Measurements from ENCODE around the gene C16orf89. TPM values are rescaled to one million over a fixed set of nuclear protein-coding genes. Genes with fewer than 3 reads are reported as not detected.

The C16orf89 gene
- total RNA-seq, 1 experiment from 2014 or later, result 1.8 TPM

DNA sequence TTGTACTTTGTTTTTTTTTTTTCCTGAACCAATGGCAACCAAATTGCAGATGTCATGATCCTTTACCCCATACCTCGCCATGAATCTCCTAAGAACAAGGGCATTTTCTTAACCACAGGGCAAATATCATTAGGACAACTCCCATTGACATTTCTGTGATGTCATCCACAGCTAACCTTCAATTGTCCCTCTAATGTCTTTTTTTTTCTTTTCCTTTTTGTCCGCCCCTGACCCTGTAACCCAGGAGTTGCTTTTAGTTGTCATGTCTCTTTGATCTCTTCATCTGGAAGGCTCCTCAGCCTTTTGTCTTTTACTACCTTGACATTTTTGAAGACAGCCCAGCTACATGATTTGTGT, 31.6 kb downstream of the C16orf89 start:
- Mint-ChIP-seq H3K27me3 (ENCODE audit: low read depth) (no peaks in the 10 kb centered on the region), H3K27ac (peak overlapping the region; percentile 24), H3K4me3 (peak overlapping the region; percentile 72), H3K4me1 (peaks cover 30% of the 10 kb centered on the region), H3K9me3 (no peaks in the 10 kb centered on the region), H3K36me3 (no peaks in the 10 kb centered on the region)
- no peak for DNase-seq (ENCODE audit: low spot score)
- no peak for ATAC-seq
- POLR2A ChIA-PET, result interaction anchor here (0.7 to 0.8 kb wide), 2 partner anchors 9 to 408 kb away, joined by 3 read pairs; no protein-coding TSS in a partner anchor
- TF ChIP-seq ZNF396 (CRISPR knock-in tag; IDR thresholded peaks at IDR 0.05; ENCODE audit: borderline replicate concordance) (no peak), ZNF232 (CRISPR knock-in tag; IDR thresholded peaks at IDR 0.05) (no peak), EMX1 (CRISPR knock-in tag; IDR thresholded peaks at IDR 0.05) (no peak), IRF2 (CRISPR knock-in tag; IDR thresholded peaks at IDR 0.05; ENCODE audit: borderline replicate concordance, low read depth) (no peak), ZNF263 (CRISPR knock-in tag; IDR thresholded peaks at IDR 0.05; ENCODE audit: low read depth) (no peak), NFATC4 (CRISPR knock-in tag; IDR thresholded peaks at IDR 0.05) (no peak), ZNF671 (CRISPR knock-in tag; IDR thresholded peaks at IDR 0.05) (no peak), NR2C2 (CRISPR knock-in tag; IDR thresholded peaks at IDR 0.05) (no peak), OVOL2 (CRISPR knock-in tag; IDR thresholded peaks at IDR 0.05; ENCODE audit: borderline replicate concordance) (no peak), ETV6 (CRISPR knock-in tag; IDR thresholded peaks at IDR 0.05) (no peak), PRRX2 (CRISPR knock-in tag; IDR thresholded peaks at IDR 0.05) (no peak), GABPB1 (CRISPR knock-in tag; IDR thresholded peaks at IDR 0.05) (no peak), ZNF121 (CRISPR knock-in tag; IDR thresholded peaks at IDR 0.05) (no peak), TCF7 (CRISPR knock-in tag; IDR thresholded peaks at IDR 0.05; ENCODE audit: low read depth) (no peak), CREB1 (CRISPR knock-in tag; IDR thresholded peaks at IDR 0.05) (no peak), ESRRA (CRISPR knock-in tag; IDR thresholded peaks at IDR 0.05; ENCODE audit: borderline replicate concordance) (no peak)
- TF ChIP-seq, protein P1, sequence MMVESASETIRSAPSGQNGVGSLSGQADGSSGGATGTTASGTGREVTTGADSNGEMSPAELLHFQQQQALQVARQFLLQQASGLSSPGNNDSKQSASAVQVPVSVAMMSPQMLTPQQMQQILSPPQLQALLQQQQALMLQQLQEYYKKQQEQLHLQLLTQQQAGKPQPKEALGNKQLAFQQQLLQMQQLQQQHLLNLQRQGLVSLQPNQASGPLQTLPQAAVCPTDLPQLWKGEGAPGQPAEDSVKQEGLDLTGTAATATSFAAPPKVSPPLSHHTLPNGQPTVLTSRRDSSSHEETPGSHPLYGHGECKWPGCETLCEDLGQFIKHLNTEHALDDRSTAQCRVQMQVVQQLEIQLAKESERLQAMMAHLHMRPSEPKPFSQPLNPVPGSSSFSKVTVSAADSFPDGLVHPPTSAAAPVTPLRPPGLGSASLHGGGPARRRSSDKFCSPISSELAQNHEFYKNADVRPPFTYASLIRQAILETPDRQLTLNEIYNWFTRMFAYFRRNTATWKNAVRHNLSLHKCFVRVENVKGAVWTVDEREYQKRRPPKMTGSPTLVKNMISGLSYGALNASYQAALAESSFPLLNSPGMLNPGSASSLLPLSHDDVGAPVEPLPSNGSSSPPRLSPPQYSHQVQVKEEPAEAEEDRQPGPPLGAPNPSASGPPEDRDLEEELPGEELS (CRISPR knock-in tag; IDR thresholded peaks at IDR 0.05), result no peak
- TF ChIP-seq, protein P2, sequence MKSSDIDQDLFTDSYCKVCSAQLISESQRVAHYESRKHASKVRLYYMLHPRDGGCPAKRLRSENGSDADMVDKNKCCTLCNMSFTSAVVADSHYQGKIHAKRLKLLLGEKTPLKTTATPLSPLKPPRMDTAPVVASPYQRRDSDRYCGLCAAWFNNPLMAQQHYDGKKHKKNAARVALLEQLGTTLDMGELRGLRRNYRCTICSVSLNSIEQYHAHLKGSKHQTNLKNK (CRISPR knock-in tag; IDR thresholded peaks at IDR 0.05), result no peak
- TF ChIP-seq, protein P3, sequence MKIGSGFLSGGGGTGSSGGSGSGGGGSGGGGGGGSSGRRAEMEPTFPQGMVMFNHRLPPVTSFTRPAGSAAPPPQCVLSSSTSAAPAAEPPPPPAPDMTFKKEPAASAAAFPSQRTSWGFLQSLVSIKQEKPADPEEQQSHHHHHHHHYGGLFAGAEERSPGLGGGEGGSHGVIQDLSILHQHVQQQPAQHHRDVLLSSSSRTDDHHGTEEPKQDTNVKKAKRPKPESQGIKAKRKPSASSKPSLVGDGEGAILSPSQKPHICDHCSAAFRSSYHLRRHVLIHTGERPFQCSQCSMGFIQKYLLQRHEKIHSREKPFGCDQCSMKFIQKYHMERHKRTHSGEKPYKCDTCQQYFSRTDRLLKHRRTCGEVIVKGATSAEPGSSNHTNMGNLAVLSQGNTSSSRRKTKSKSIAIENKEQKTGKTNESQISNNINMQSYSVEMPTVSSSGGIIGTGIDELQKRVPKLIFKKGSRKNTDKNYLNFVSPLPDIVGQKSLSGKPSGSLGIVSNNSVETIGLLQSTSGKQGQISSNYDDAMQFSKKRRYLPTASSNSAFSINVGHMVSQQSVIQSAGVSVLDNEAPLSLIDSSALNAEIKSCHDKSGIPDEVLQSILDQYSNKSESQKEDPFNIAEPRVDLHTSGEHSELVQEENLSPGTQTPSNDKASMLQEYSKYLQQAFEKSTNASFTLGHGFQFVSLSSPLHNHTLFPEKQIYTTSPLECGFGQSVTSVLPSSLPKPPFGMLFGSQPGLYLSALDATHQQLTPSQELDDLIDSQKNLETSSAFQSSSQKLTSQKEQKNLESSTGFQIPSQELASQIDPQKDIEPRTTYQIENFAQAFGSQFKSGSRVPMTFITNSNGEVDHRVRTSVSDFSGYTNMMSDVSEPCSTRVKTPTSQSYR (CRISPR knock-in tag; IDR thresholded peaks at IDR 0.05), result no peak
- CTCF ChIA-PET, result interaction anchor here (1.6 to 6.0 kb wide), 2 partner anchors 9 to 24 kb away, joined by 4 to 52 read pairs; no protein-coding TSS in a partner anchor

DNA sequence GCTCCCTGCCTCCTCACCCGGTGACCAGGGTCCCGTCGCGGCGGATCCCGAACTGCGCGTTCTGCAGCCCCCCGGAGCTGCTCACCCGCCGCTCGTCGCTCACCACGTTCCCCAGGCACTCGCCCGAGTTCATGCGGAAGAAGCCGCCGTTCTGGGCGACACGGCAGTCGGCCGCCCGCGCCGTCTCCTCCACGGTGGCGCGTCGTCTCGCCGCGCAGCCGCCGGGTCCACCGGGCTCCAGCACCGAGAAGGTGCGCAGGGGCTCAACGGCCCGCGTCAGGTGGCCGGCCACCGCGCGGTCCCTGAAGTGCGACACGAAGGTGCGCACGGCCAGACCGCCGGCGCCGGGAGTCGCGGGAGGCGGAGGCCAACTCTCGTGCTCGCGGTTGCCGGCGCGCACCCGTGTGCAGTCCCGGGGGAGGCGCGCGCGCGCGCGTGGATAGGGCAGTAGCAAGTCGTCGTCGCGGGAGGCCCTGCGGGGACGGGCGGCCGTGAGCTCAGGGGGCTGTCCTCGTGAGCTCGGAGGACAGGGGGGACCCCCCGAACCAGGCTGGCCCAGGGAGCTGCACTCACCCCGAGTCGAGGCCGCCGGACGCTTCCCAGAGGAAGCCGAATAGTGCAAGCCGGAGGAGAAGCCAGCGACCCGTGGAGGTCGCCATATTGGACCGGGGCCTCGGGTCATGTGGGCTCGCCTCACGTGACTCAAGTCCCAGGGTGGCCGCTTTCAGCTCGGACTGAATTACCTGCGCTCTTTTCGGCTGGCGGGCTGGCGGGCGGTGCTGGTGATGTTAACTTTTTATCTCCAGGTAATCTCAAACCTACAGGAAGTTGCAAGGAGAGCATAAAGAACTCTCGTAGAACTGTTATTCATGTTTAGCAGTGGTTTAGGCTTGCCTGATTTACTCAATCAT, 32.2 kb downstream of the C16orf89 start, which contains the start of gene NAGPA:
Gene NAGPA, minus strand, starts transcription at position 680 of the 911 bp plus-strand sequence. Its CDS starts 21 bp downstream, at position 659.
- Mint-ChIP-seq H3K4me3 (peak within 1 kb of the TSS; percentile 72), H3K27ac (peak within 1 kb of the TSS; percentile 24)
- TF ChIP-seq TEAD4 (CRISPR knock-in tag; IDR thresholded peaks at IDR 0.05) (no peak; the same call in 1 of the 2 replicates), CREB1 (CRISPR knock-in tag; IDR thresholded peaks at IDR 0.05) (no peak)
- TF ChIP-seq, protein P4, sequence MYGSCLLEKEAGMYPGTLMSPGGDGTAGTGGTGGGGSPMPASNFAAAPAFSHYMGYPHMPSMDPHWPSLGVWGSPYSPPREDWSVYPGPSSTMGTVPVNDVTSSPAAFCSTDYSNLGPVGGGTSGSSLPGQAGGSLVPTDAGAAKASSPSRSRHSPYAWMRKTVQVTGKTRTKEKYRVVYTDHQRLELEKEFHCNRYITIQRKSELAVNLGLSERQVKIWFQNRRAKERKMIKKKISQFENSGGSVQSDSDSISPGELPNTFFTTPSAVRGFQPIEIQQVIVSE (CRISPR knock-in tag; IDR thresholded peaks at IDR 0.05; ENCODE audit: borderline replicate concordance), result no peak
- TF ChIP-seq, protein P3 (CRISPR knock-in tag; IDR thresholded peaks at IDR 0.05), result no peak
- TF ChIP-seq, protein P5, sequence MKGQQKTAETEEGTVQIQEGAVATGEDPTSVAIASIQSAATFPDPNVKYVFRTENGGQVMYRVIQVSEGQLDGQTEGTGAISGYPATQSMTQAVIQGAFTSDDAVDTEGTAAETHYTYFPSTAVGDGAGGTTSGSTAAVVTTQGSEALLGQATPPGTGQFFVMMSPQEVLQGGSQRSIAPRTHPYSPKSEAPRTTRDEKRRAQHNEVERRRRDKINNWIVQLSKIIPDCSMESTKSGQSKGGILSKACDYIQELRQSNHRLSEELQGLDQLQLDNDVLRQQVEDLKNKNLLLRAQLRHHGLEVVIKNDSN (CRISPR knock-in tag; IDR thresholded peaks at IDR 0.05), result peak; percentile 100
- TF ChIP-seq, protein P6, sequence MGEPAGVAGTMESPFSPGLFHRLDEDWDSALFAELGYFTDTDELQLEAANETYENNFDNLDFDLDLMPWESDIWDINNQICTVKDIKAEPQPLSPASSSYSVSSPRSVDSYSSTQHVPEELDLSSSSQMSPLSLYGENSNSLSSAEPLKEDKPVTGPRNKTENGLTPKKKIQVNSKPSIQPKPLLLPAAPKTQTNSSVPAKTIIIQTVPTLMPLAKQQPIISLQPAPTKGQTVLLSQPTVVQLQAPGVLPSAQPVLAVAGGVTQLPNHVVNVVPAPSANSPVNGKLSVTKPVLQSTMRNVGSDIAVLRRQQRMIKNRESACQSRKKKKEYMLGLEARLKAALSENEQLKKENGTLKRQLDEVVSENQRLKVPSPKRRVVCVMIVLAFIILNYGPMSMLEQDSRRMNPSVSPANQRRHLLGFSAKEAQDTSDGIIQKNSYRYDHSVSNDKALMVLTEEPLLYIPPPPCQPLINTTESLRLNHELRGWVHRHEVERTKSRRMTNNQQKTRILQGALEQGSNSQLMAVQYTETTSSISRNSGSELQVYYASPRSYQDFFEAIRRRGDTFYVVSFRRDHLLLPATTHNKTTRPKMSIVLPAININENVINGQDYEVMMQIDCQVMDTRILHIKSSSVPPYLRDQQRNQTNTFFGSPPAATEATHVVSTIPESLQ (CRISPR knock-in tag; IDR thresholded peaks at IDR 0.05), result no peak

More for the DNA sequence above, 32.2 kb downstream of the C16orf89 start, which contains the start of gene NAGPA:
- DNase-seq (ENCODE audit: low spot score) (peak; percentile 89), ATAC-seq (peak; percentile 64)
- Mint-ChIP-seq H3K27me3 (ENCODE audit: low read depth) (no peaks in the 10 kb centered on the region), H3K36me3 (no peaks in the 10 kb centered on the region), H3K9me3 (no peaks in the 10 kb centered on the region), H3K4me1 (peaks cover 30% of the 10 kb centered on the region)
- CTCF ChIA-PET, result interaction anchor here (0.6 to 6.0 kb wide), 5 partner anchors 8 to 76 kb away, joined by 3 to 52 read pairs (median 6); no protein-coding TSS in a partner anchor
- POLR2A ChIA-PET, result interaction anchor here (0.7 to 0.8 kb wide), 2 partner anchors 8 to 408 kb away, joined by 3 read pairs; no protein-coding TSS in a partner anchor

Measured in WTC11 (cell line).